HepG2 (cell line): ENCODE data around the gene PLA2G4D. TPM values are rescaled to one million over a fixed set of nuclear protein-coding genes. Genes with fewer than 3 reads are reported as not detected.

ENCODE experiments used
- ATAC-seq: fragments of 200-7000 bp; cut with Tn5 transposase; 3 replicates; pipeline ENCODE4 v1.9.1; 2020; ENCODE audit warnings: mild to moderate bottlenecking, moderate library complexity
- BruUV-seq: library from RNA; stranded (reverse); fragments of 400-500 nt; replicated peaks from 2 replicates; lab custom pipeline; 2021; lab: Mats Ljungman, UMichigan
- CTCF ChIA-PET: fragments of 300-600 bp; formaldehyde crosslinking; extraction: SDS; loops from one replicate; lab custom pipeline; 2021; ENCODE audit warnings: low total read pairs, inconsistent platforms, low intra/inter-chr PET ratio; lab: Yijun Ruan, JAX
- POLR2A ChIA-PET: fragments of 350-600 bp; sonication (Branson Sonifier 250); formaldehyde crosslinking; loops from one replicate; lab custom pipeline; 2020; ENCODE audit warnings: antibody characterized with exemption, inconsistent platforms; lab: Yijun Ruan, JAX
- DNase-seq: peaks from one replicate; pipeline ENCODE4 v3.0.0-alpha.2; 2015; ENCODE audit warnings: low spot score
- FAIRE-seq: peaks from 3 replicates; lab custom pipeline; 2011; peaks lifted over from hg19 to GRCh38; lab: Jason Lieb, UNC
- H2AFZ ChIP-seq: one replicate; pipeline ENCODE4 v1.6.1; 2011; ENCODE audit warnings: low read length, inconsistent platforms
- H3K27ac ChIP-seq: fragments of 300-600 bp; 3 replicates; pipeline ENCODE4 v1.8.0; 2011; ENCODE audit warnings: mixed run types, mild to moderate bottlenecking, mixed read lengths, low read length, inconsistent platforms; ENCODE audit not compliant: insufficient read depth; ENCODE audit errors: extremely low read length
- H3K27me3 ChIP-seq, 2 experiments: fragments of 200-600 bp in 1 of 2; 2 replicates in 1 of 2; 3 replicates in 1 of 2; pipeline versions ENCODE4 v1.6.0 to v1.8.0; 2011; ENCODE audit warnings: low read length in 2 of 2, mild to moderate bottlenecking in 2 of 2, moderate library complexity in 2 of 2, inconsistent platforms in 1 of 2; ENCODE audit not compliant: insufficient read depth in 2 of 2, control insufficient read depth in 1 of 2
- H3K36me3 ChIP-seq, 2 experiments: fragments of 200-600 bp in 1 of 2; replicated peaks in 1 of 2; 2 replicates in 1 of 2; 3 replicates in 1 of 2; pipeline versions ENCODE4 v1.5.1 to v1.8.0; 2011; ENCODE audit warnings: low read length in 2 of 2, inconsistent platforms in 1 of 2; ENCODE audit not compliant: insufficient read depth in 2 of 2, control insufficient read depth in 1 of 2
- H3K4me1 ChIP-seq: 2 replicates; pipeline ENCODE4 v1.5.1; 2012; ENCODE audit warnings: low read length, inconsistent platforms; ENCODE audit not compliant: insufficient read depth
- H3K4me2 ChIP-seq: 2 replicates; pipeline ENCODE4 v1.6.0; 2011; ENCODE audit warnings: low read depth, low read length, inconsistent platforms
- H3K4me3 ChIP-seq, 3 experiments: fragments of 200-600 bp in 1 of 3; sonication (generic), shearing (Covaris generic) in 1 of 3; replicated peaks in 1 of 3; 2 replicates each; pipeline ENCODE4 v1.5.1; 2011 to 2016; ENCODE audit warnings: low read length in 3 of 3, inconsistent platforms in 2 of 3, low read depth in 2 of 3, mild to moderate bottlenecking in 2 of 3, control low read depth in 1 of 3, mixed read lengths in 1 of 3; ENCODE audit not compliant: insufficient read depth in 1 of 3
- H3K79me2 ChIP-seq: one replicate; pipeline ENCODE4 v1.6.1; 2011; ENCODE audit warnings: low read length, inconsistent platforms; ENCODE audit not compliant: insufficient read depth
- H3K9ac ChIP-seq: 2 replicates; pipeline ENCODE4 v1.6.0; 2011; ENCODE audit warnings: mild to moderate bottlenecking, low read depth, low read length, inconsistent platforms; ENCODE audit not compliant: insufficient read depth
- H3K9me3 ChIP-seq: 2 replicates; pipeline ENCODE4 v1.5.1; 2012; ENCODE audit warnings: mild to moderate bottlenecking, low read length
- H4K20me1 ChIP-seq: 2 replicates; pipeline ENCODE4 v1.6.0; 2011; ENCODE audit warnings: inconsistent platforms, mild to moderate bottlenecking, low read length, moderate library complexity; ENCODE audit not compliant: insufficient read depth
- ETV5 ChIP-seq: IDR thresholded peaks from 2 replicates; pipeline ENCODE4 v1.6.1; 2018; ENCODE audit warnings: missing biosample characterization, missing genetic modification reagents, inconsistent platforms, borderline replicate concordance
- ZFX ChIP-seq: sonication (generic); formaldehyde crosslinking; IDR thresholded peaks from 2 replicates; pipeline ENCODE4 v1.4.0; 2020; ENCODE audit warnings: mild to moderate bottlenecking, low read depth, missing genetic modification reagents, moderate library complexity
- ZNF101 ChIP-seq: sonication (generic); formaldehyde crosslinking; IDR thresholded peaks from 2 replicates; pipeline ENCODE4 v1.4.0; 2020; ENCODE audit warnings: mild to moderate bottlenecking, low read depth, missing genetic modification reagents, borderline replicate concordance
- ZNF263 ChIP-seq: sonication (generic); formaldehyde crosslinking; IDR thresholded peaks from 2 replicates; pipeline ENCODE4 v1.4.0; 2020; ENCODE audit warnings: missing genetic modification reagents
- ZNF687 ChIP-seq: sonication (generic); formaldehyde crosslinking; IDR thresholded peaks from 2 replicates; pipeline ENCODE4 v1.5.1; 2020; ENCODE audit warnings: mild to moderate bottlenecking, missing genetic modification reagents, moderate library complexity
- WGBS: methylation state at CpG from one replicate; pipeline ENCODE4 v1.1.6; 2017; ENCODE audit warnings: low lambda C conversion rate; 5-methylcytosine and 5-hydroxymethylcytosine counted together
- in situ Hi-C: cut with HindIII; loops from 2 replicates; pipeline ENCODE4 v1.10.0; 2017; ENCODE audit warnings: low pct_unique_long_range_greater_than_20kb; ENCODE audit not compliant: extremely low pct_ligation_motif_present
- intact Hi-C: fragments of 100-400 bp; cut with micrococcal nuclease; formaldehyde crosslinking; loops from one replicate; pipeline ENCODE4 v1.10.0; 2022; ENCODE audit not compliant: unreplicated experiment
- polyA plus RNA-seq, 8 experiments: library from polyadenylated mRNA; depleted of rRNA in 3 of 8; stranded (reverse) in 7 of 8; unstranded in 1 of 8; fragments of >200 nt; fragmentation: Illumina TruSeq in 4 of 8; extraction: Trizol in 4 of 8; gene quantifications; 2 replicates each; pipeline versions ENCODE4 v1.2.1 to v1.2.3, GENCODE V29; 2011 to 2016; ENCODE audit warnings: low read depth in 4 of 8, missing spikeins in 1 of 8, mixed read lengths in 1 of 8; ENCODE audit not compliant: insufficient read depth in 1 of 8
- total RNA-seq, 5 experiments: library from RNA; depleted of rRNA; stranded (reverse); fragments of >200 nt; fragmentation: Illumina TruSeq; extraction: Trizol; gene quantifications; 2 replicates each; pipeline ENCODE4 v1.2.3, GENCODE V29; 2016; ENCODE audit warnings: low read depth in 1 of 5

Gene PLA2G4D
- total and polyA plus RNA-seq, 2 of the 13 experiments (the other 11 are each of a cell fraction or from before 2014, with no cell fraction given): 0.04 to 0.21 TPM

- ChIA-PET POLR2A (no interaction called here), CTCF (no interaction called here)
- no peak overlapping the region for H2AFZ ChIP-seq
- H3K27me3 ChIP-seq: peaks cover 0 to 29% of the 10 kb centered on the region in 2 experiments; a peak in 2 of 5 replicates
- H3K79me2 ChIP-seq: no peaks in the 10 kb centered on the region
- H4K20me1 ChIP-seq: no peaks in the 10 kb centered on the region
- H3K4me2 ChIP-seq: peak overlapping the region; percentile 8; the same call in 1 of the 2 replicates
- H3K4me1 ChIP-seq: peaks cover 54% of the 10 kb centered on the region
- H3K27ac ChIP-seq: no peak overlapping the region
- 48% methylated on average over 5 of the region's 21 CpGs for WGBS
- H3K4me3 ChIP-seq: peak overlapping the region in 1 of 3 experiments; percentile 6; a peak in 1 of 6 replicates
- no peaks in the 10 kb centered on the region for H3K36me3 ChIP-seq
- ATAC-seq (peak; percentile 54), DNase-seq (no peak), FAIRE-seq (no peak)
- in situ Hi-C loops: no loop called here
- BruUV-seq: no TSS peak
- H3K9ac ChIP-seq: no peak overlapping the region
- intact Hi-C loops: no loop called here
- peaks cover 24% of the 10 kb centered on the region for H3K9me3 ChIP-seq
- TF ChIP-seq ETV5 (CRISPR knock-in tag) (0 out of 2 replicates have a peak, but pooled peaks have one; percentile 10), ZFX (CRISPR knock-in tag) (0 out of 2 replicates have a peak, but pooled peaks have one; percentile 19), ZNF101 (no peak), ZNF263 (peak; percentile 62; the same call in 1 of the 2 replicates), ZNF687 (CRISPR knock-in tag) (peak; percentile 40)
- TF ChIP-seq, all 625 proteins: peak for 4
These were observed 47.7 kb upstream of the PLA2G4D start for GRCh38 chr15:42141795-42142667.
